HL-60 (cell line): ENCODE data around the gene SCLT1.

Experiments
- CTCF ChIP-seq: IDR thresholded peaks from one replicate; pipeline ENCODE4 v1.5.1; 2011; ENCODE audit warnings: low read length, control low read depth, inconsistent platforms; ENCODE audit not compliant: insufficient read depth
- GABPA ChIP-seq: IDR thresholded peaks from 2 replicates; pipeline ENCODE4 v1.6.1; 2012; ENCODE audit warnings: low read depth
- POLR2AphosphoS5 ChIP-seq: IDR thresholded peaks from 2 replicates; pipeline ENCODE4 v1.6.1; 2012; ENCODE audit warnings: low read depth
- REST ChIP-seq: IDR thresholded peaks from 2 replicates; pipeline ENCODE4 v1.6.1; 2012; ENCODE audit warnings: low read depth; ENCODE audit not compliant: insufficient replicate concordance

DNA sequence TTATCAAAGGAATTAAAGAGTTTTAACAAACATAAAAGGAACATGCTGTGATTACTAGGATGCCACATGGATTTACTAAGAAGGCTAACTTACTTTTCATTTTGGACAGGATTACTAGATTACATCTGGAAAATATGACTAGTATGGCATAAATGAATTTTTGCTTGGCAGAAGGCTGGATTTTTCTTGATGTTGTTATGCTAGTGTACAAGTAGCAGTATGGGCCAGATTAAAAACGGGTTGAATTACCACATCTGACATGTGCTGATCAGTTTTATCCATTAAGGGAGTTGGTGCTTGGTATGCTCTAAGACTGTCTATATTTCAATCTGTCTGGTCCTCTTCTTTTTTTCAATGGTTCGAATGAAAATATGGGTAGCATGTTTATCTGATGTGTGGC lies 213.4 kb downstream of the SCLT1 start:
- no peak for TF ChIP-seq CTCF
- TF ChIP-seq GABPA = no peak
- no peak for TF ChIP-seq POLR2AphosphoS5
- no peak for TF ChIP-seq REST
